Testis (tissue), 2 donors: ENCODE results near the gene TMEM145.

ENCODE experiments used
- POLR2A ChIP-seq: fragments of 450-650 bp; IDR thresholded peaks from one replicate; pipeline ENCODE4 v1.6.1; 2017; ENCODE audit warnings: antibody characterized with exemption, mild to moderate bottlenecking, moderate library complexity
- TF ChIP-seq, protein P1 (sequence below), 3 experiments: fragments of 450-650 bp in 2 of 3; fragments of 200-600 bp in 1 of 3; sonication (generic) in 1 of 3; IDR thresholded peaks; one replicate each; pipeline ENCODE4 v1.5.1; 2016 to 2019; ENCODE audit warnings: antibody characterized with exemption in 3 of 3, mild to moderate bottlenecking in 2 of 3, moderate library complexity in 1 of 3

DNA sequence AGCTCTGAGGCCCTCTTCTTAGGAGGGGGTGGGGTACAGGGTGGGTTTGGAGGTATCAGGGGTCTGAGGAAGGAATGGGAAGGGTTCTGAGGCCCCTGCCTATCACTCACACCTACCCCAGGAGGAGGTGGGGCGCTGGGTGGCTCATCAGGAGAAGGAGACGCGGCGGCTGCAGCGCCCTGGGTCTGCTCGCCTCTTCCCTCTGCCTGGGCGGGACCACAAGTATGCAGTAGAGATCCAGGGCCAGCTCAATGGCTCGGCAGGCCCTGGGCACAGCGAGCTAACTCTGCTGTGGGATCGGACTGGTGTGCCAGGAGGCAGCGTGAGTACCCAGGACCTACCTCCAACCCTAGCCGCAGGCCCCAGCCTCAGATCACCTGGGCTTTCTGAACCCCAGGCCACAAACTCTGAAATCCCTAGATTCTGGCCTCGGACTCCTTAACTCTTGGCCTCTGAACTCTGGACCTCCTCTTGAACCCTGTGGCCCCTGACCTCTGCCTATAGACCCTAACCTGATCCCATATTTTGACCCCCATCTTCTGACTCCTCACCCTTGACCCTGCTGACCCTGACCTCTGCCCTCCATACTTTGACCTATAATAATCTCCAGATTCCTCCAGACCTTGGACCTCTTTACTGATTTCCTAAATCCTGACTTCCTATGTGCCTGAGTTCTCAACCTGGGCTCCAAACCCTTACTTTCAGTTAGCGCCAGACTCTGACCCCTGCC lies 36.4 kb downstream of the TMEM145 start:
- TF ChIP-seq, protein P1, sequence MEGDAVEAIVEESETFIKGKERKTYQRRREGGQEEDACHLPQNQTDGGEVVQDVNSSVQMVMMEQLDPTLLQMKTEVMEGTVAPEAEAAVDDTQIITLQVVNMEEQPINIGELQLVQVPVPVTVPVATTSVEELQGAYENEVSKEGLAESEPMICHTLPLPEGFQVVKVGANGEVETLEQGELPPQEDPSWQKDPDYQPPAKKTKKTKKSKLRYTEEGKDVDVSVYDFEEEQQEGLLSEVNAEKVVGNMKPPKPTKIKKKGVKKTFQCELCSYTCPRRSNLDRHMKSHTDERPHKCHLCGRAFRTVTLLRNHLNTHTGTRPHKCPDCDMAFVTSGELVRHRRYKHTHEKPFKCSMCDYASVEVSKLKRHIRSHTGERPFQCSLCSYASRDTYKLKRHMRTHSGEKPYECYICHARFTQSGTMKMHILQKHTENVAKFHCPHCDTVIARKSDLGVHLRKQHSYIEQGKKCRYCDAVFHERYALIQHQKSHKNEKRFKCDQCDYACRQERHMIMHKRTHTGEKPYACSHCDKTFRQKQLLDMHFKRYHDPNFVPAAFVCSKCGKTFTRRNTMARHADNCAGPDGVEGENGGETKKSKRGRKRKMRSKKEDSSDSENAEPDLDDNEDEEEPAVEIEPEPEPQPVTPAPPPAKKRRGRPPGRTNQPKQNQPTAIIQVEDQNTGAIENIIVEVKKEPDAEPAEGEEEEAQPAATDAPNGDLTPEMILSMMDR (IDR thresholded peaks at IDR 0.05): no peak
- TF ChIP-seq POLR2A: no peak
